Muscle of leg (tissue), 11 donors: ENCODE data around the gene SELENOM. TPM values are rescaled to one million over a fixed set of nuclear protein-coding genes. Genes with fewer than 3 reads are reported as not detected.

Source experiments
- DNase-seq: peaks from one replicate; pipeline ENCODE4 v3.0.0; 2013
- H3K27ac ChIP-seq: one replicate; pipeline ENCODE4 v1.5.1; 2013; ENCODE audit warnings: mild to moderate bottlenecking, low read length, control low read depth
- H3K27me3 ChIP-seq: one replicate; pipeline ENCODE4 v1.6.1; 2013; ENCODE audit warnings: low read length; ENCODE audit not compliant: control insufficient read depth, insufficient read depth
- H3K36me3 ChIP-seq: one replicate; pipeline ENCODE4 v1.6.1; 2013; ENCODE audit warnings: low read length; ENCODE audit not compliant: control insufficient read depth, insufficient read depth
- H3K4me1 ChIP-seq: one replicate; pipeline ENCODE4 v1.6.1; 2013; ENCODE audit warnings: low read length; ENCODE audit not compliant: control insufficient read depth, insufficient read depth
- H3K4me3 ChIP-seq: one replicate; pipeline ENCODE4 v1.5.1; 2013; ENCODE audit warnings: low read length, control low read depth
- H3K9me3 ChIP-seq: replicated peaks from 2 replicates; pipeline ENCODE4 v1.6.1; 2013; ENCODE audit warnings: low read depth, low read length; ENCODE audit not compliant: control insufficient read depth
- WGBS: methylation state at CpG from one replicate; pipeline ENCODE4 v1.1.5; 2013; ENCODE audit warnings: missing lambda C conversion rate; ENCODE audit not compliant: insufficient coverage; 5-methylcytosine and 5-hydroxymethylcytosine counted together
- polyA plus RNA-seq, 8 donors: library from polyadenylated mRNA; unstranded; fragments of 120-200 nt; gene quantifications; one replicate each; pipeline versions ENCODE4 v1.2.1 to v1.2.3, GENCODE V29; 2013; ENCODE audit warnings: inconsistent platforms in 1 of 8, low replicate concordance in 1 of 8; ENCODE audit not compliant: insufficient read length in 8 of 8, insufficient read depth in 1 of 8
- total RNA-seq: library from RNA; stranded (reverse); fragments of 120-200 nt; gene quantifications from one replicate; pipeline ENCODE4 v1.2.4, GENCODE V29; 2013

Gene SELENOM
- total and polyA plus RNA-seq, 9 donors = 12.1 to 35.1 (median 26.1) TPM

- WGBS = 90% methylated on average over 21 of the region's 21 CpGs
- no peaks in the 10 kb centered on the region for H3K9me3 ChIP-seq
- peak overlapping the region; percentile 86 for H3K27ac ChIP-seq
- peaks cover 80% of the 10 kb centered on the region for H3K4me1 ChIP-seq
- no peak overlapping the region for H3K4me3 ChIP-seq
- peak; percentile 6 for DNase-seq
- H3K36me3 ChIP-seq = peaks cover 83% of the 10 kb centered on the region
- no peaks in the 10 kb centered on the region for H3K27me3 ChIP-seq
Observed at GRCh38 chr22:31087744-31088215, 19.6 kb downstream of the SELENOM start.

GRCh38 chr22:31086703-31087330, 20.6 kb downstream of the SELENOM start:
- no peak overlapping the region for H3K4me3 ChIP-seq
- no peaks in the 10 kb centered on the region for H3K27me3 ChIP-seq
- 65% methylated on average over 2 of the region's 8 CpGs for WGBS
- H3K4me1 ChIP-seq = peaks cover 80% of the 10 kb centered on the region
- peak; percentile 9 for DNase-seq
- H3K36me3 ChIP-seq = peaks cover 75% of the 10 kb centered on the region
- no peaks in the 10 kb centered on the region for H3K9me3 ChIP-seq
- no peak overlapping the region for H3K27ac ChIP-seq

- Histone ChIP-seq H3K27ac (peak overlapping the region; percentile 93), H3K4me3 (no peak overlapping the region), H3K36me3 (peaks cover 66% of the 10 kb centered on the region), H3K9me3 (no peaks in the 10 kb centered on the region), H3K27me3 (no peaks in the 10 kb centered on the region), H3K4me1 (peaks cover 79% of the 10 kb centered on the region)
- no peak for DNase-seq
- whole genome bisulfite sequencing = 56% methylated on average over 3 of the region's 3 CpGs
Observed at GRCh38 chr22:31085928-31086327, 21.4 kb downstream of the SELENOM start.

GRCh38 chr22:31085493-31085824, 21.9 kb downstream of the SELENOM start:
- Histone ChIP-seq H3K27ac (peak overlapping the region; percentile 93), H3K4me1 (peaks cover 82% of the 10 kb centered on the region), H3K36me3 (peaks cover 62% of the 10 kb centered on the region), H3K4me3 (peak overlapping the region; percentile 80), H3K27me3 (no peaks in the 10 kb centered on the region), H3K9me3 (no peaks in the 10 kb centered on the region)
- peak; percentile 58 for DNase-seq
- 20% methylated on average over 4 of the region's 13 CpGs for WGBS

- peaks cover 57% of the 10 kb centered on the region for H3K36me3 ChIP-seq
Observed at GRCh38 chr22:31084811-31085492, 22.4 kb downstream of the SELENOM start.

GRCh38 chr22:31083923-31084810, 23.2 kb downstream of the SELENOM start:
- no peaks in the 10 kb centered on the region for H3K9me3 ChIP-seq
- peaks cover 78% of the 10 kb centered on the region for H3K4me1 ChIP-seq
- peak; percentile 37 for DNase-seq
- 0% methylated on average over 7 of the region's 18 CpGs for WGBS
- H3K27ac ChIP-seq = peak overlapping the region; percentile 87
- H3K36me3 ChIP-seq = peaks cover 49% of the 10 kb centered on the region
- no peaks in the 10 kb centered on the region for H3K27me3 ChIP-seq
- peak overlapping the region; percentile 80 for H3K4me3 ChIP-seq

More at GRCh38 chr22:31084811-31085492, 22.4 kb downstream of the SELENOM start:
- Histone ChIP-seq H3K27me3 (no peaks in the 10 kb centered on the region), H3K4me3 (peak overlapping the region; percentile 80), H3K9me3 (no peaks in the 10 kb centered on the region), H3K27ac (peak overlapping the region; percentile 93), H3K4me1 (peaks cover 85% of the 10 kb centered on the region)
- under 1% methylated on average over 65 of the region's 69 CpGs for WGBS
- DNase-seq = peak; percentile 95

GRCh38 chr22:31083377-31083768, 24.0 kb downstream of the SELENOM start:
- Histone ChIP-seq H3K27ac (peak overlapping the region; percentile 94), H3K4me1 (peaks cover 75% of the 10 kb centered on the region), H3K36me3 (peaks cover 41% of the 10 kb centered on the region), H3K4me3 (peak overlapping the region; percentile 80), H3K9me3 (no peaks in the 10 kb centered on the region), H3K27me3 (no peaks in the 10 kb centered on the region)
- peak; percentile 41 for DNase-seq
- no CpG with 5 or more reads among the region's 3 CpGs for WGBS

- Histone ChIP-seq H3K9me3 (no peaks in the 10 kb centered on the region), H3K36me3 (peaks cover 35% of the 10 kb centered on the region), H3K4me1 (peaks cover 69% of the 10 kb centered on the region), H3K27me3 (no peaks in the 10 kb centered on the region), H3K4me3 (peak overlapping the region; percentile 80), H3K27ac (peak overlapping the region; percentile 94)
- 70% methylated on average over 10 of the region's 11 CpGs for WGBS
- DNase-seq = peak; percentile 75
Observed at GRCh38 chr22:31082606-31083376, 24.6 kb downstream of the SELENOM start.

- Histone ChIP-seq H3K9me3 (no peaks in the 10 kb centered on the region), H3K27ac (peak overlapping the region; percentile 94), H3K4me3 (peak overlapping the region; percentile 80), H3K4me1 (peaks cover 65% of the 10 kb centered on the region), H3K36me3 (peaks cover 28% of the 10 kb centered on the region), H3K27me3 (no peaks in the 10 kb centered on the region)
- 78% methylated on average over 1 of the region's 6 CpGs for WGBS
- peak; percentile 22 for DNase-seq
Observed at GRCh38 chr22:31081963-31082605, 25.3 kb downstream of the SELENOM start.
